CD4-positive, alpha-beta T cell treated with Interleukin-1 beta for 1 hour (primary cell): Measurements from ENCODE around the gene PHACTR4.
"Not testable (repeated sequence)": the region's sequence is repeated elsewhere in the genome, so short reads cannot be mapped to it uniquely, and the experiment has no call there.

Experiments used
- DNase-seq, 2 donors: peaks; one replicate each; pipeline ENCODE4 v3.0.0-alpha.2; 2020 to 2022

Gene PHACTR4

GRCh38 chr1:28369371-28370238, at the start of gene PHACTR4:
TSS of gene PHACTR4 (plus strand) at chr1:28369740. CDS start at chr1:28407448, 37,708 bp downstream.
- DNase-seq = peak; percentile 81 to 85

GRCh38 chr1:28322194-28322593, 47.3 kb upstream of the PHACTR4 start:
- DNase-seq = no peak

- no peak for DNase-seq
Observed at GRCh38 chr1:28323720-28324119, 45.8 kb upstream of the PHACTR4 start.

GRCh38 chr1:28326515-28326914, 43.0 kb upstream of the PHACTR4 start:
- peak in 1 of 2 donors; percentile 8 for DNase-seq

GRCh38 chr1:28326984-28327383, 42.6 kb upstream of the PHACTR4 start:
- no peak for DNase-seq

GRCh38 chr1:28327431-28327830, 42.1 kb upstream of the PHACTR4 start:
- DNase-seq = peak in 1 of 2 donors; percentile 26

- no peak for DNase-seq
Observed at GRCh38 chr1:28328228-28328648, 41.3 kb upstream of the PHACTR4 start.

- no peak for DNase-seq
Observed at GRCh38 chr1:28329395-28330153, 40.0 kb upstream of the PHACTR4 start.

GRCh38 chr1:28338897-28339296, 30.6 kb upstream of the PHACTR4 start:
- no peak for DNase-seq

GRCh38 chr1:28339551-28339950, 30.0 kb upstream of the PHACTR4 start:
- DNase-seq = no peak

GRCh38 chr1:28340221-28340974, 29.1 kb upstream of the PHACTR4 start:
- DNase-seq = no peak

GRCh38 chr1:28341591-28341990, 27.9 kb upstream of the PHACTR4 start:
- DNase-seq = no peak

GRCh38 chr1:28343405-28343804, 26.1 kb upstream of the PHACTR4 start:
- no peak for DNase-seq

- not testable (repeated sequence) for DNase-seq
Observed at GRCh38 chr1:28353248-28353810, 16.2 kb upstream of the PHACTR4 start.

GRCh38 chr1:28354121-28354520, 15.4 kb upstream of the PHACTR4 start:
- no peak for DNase-seq

GRCh38 chr1:28358716-28359115, 10.8 kb upstream of the PHACTR4 start:
- no peak for DNase-seq

- DNase-seq = peak; percentile 68 to 72
Observed at GRCh38 chr1:28359592-28360239, 9.8 kb upstream of the PHACTR4 start.

- DNase-seq = no peak
Observed at GRCh38 chr1:28364888-28365287, 4.7 kb upstream of the PHACTR4 start.

- DNase-seq = peak in 1 of 2 donors; percentile 27
Observed at GRCh38 chr1:28365864-28366263, 3.7 kb upstream of the PHACTR4 start.

- DNase-seq = not testable (repeated sequence)
Observed at GRCh38 chr1:28368608-28369007, 932 bp upstream of the PHACTR4 start.

GRCh38 chr1:28370239-28371009, 884 bp downstream of the PHACTR4 start:
- peak; percentile 11 to 16 for DNase-seq
